ENCODE data around the gene SKIL.
"Not testable (repeated sequence)": the region's sequence is repeated elsewhere in the genome, so short reads cannot be mapped to it uniquely, and the experiment has no call there.

Gene SKIL

DNA sequence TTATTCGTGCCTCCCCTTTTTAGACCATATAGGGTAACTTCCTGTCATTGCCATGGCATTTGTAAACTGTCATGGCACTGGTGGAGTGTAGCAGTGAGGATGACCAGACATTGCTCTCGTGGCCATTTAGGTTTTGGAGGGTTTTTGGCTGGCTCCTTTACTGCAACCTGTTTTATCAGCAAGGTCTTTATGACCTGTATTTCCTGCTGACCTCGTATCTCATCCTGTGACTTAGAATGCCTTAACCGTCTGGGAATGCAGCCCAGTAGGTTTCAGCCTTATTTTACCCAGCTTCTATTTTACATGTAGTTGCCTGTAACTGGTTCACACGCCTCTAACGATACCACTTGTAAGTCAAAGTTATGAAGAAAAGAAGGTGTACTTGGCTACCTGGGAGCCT is 13.7 kb upstream of the SKIL start:
- peak overlapping the region; percentile 59 for H2BK5ac ChIP-seq (ENCODE audit: low read depth, low read length, poor library complexity)
- not testable (repeated sequence) for H4K12ac ChIP-seq (ENCODE audit: low read depth, low read length); H3K36me3 ChIP-seq (ENCODE audit: control insufficient read depth in 1 of 2, insufficient read depth in 2 of 2, low read length in 2 of 2)

GRCh38 chr3:170344971-170345370 is 12.5 kb upstream of the SKIL start:
- peaks cover 23% of the 10 kb centered on the region for H3K79me1 ChIP-seq (ENCODE audit: low read length)
- H3K9ac ChIP-seq (ENCODE audit: low read length) = no peak overlapping the region
- peaks cover 2% of the 10 kb centered on the region for H3K79me2 ChIP-seq (ENCODE audit: control insufficient read depth, insufficient read depth, low read length, poor library complexity)
- no peak overlapping the region for H3K4me2 ChIP-seq (ENCODE audit: low read length)
- no peak overlapping the region for H3K4me3 ChIP-seq (ENCODE audit: low read depth, low read length)
- no peak overlapping the region for H2AK5ac ChIP-seq (ENCODE audit: low read length)
- peaks cover 0 to 2% of the 10 kb centered on the region in 2 experiments for H3K4me1 ChIP-seq (ENCODE audit: control insufficient read depth in 1 of 2, insufficient read depth in 2 of 2, low read length in 2 of 2)
- peak overlapping the region; percentile 38 for H4K8ac ChIP-seq (ENCODE audit: low read depth, low read length)
- no peak overlapping the region for H2AFZ ChIP-seq (ENCODE audit: insufficient read depth, low read length, poor library complexity)
- peaks cover 7% of the 10 kb centered on the region for H3K9me3 ChIP-seq (ENCODE audit: insufficient read depth, low read depth, low read length)
- no peak overlapping the region for H2BK12ac ChIP-seq (ENCODE audit: low read length)
- H2BK5ac ChIP-seq (ENCODE audit: low read depth, low read length, poor library complexity) = peak overlapping the region; percentile 63
- H2BK120ac ChIP-seq (ENCODE audit: insufficient read depth, low read length, poor library complexity) = peak overlapping the region; percentile 97
- H3K27me3 ChIP-seq (ENCODE audit: insufficient read depth, low read length) = no peaks in the 10 kb centered on the region
- H4K12ac ChIP-seq (ENCODE audit: low read depth, low read length) = no peak overlapping the region
- no peak overlapping the region for H3K23ac ChIP-seq (ENCODE audit: low read length)
- no peak overlapping the region for H3K4ac ChIP-seq (ENCODE audit: low read depth, low read length)
- H3K14ac ChIP-seq (ENCODE audit: low read length) = peak overlapping the region; percentile 90
- H3K27ac ChIP-seq (ENCODE audit: low read depth, low read length) = peak overlapping the region; percentile 97
- peak overlapping the region; percentile 97 for H4K91ac ChIP-seq (ENCODE audit: low read depth, low read length)
- DNase-seq = no peak
- no CpG with 5 or more reads among the region's 4 CpGs for WGBS (ENCODE audit: extremely low coverage, insufficient coverage, insufficient read length)
- H3K36me3 ChIP-seq (ENCODE audit: control insufficient read depth in 1 of 2, insufficient read depth in 2 of 2, low read length in 2 of 2) = peaks cover 1 to 5% of the 10 kb centered on the region in 2 experiments
- H3K18ac ChIP-seq (ENCODE audit: low read length) = no peak overlapping the region

More for the DNA sequence above, 13.7 kb upstream of the SKIL start:
- not testable (repeated sequence) for H3K4me1 ChIP-seq (ENCODE audit: control insufficient read depth in 1 of 2, insufficient read depth in 2 of 2, low read length in 2 of 2); H3K4ac ChIP-seq (ENCODE audit: low read depth, low read length); H2BK12ac ChIP-seq (ENCODE audit: low read length); H3K23ac ChIP-seq (ENCODE audit: low read length); H3K27me3 ChIP-seq (ENCODE audit: insufficient read depth, low read length); H3K18ac ChIP-seq (ENCODE audit: low read length); H3K9me3 ChIP-seq (ENCODE audit: insufficient read depth, low read depth, low read length); H3K4me2 ChIP-seq (ENCODE audit: low read length); H3K79me2 ChIP-seq (ENCODE audit: control insufficient read depth, insufficient read depth, low read length, poor library complexity); H3K9ac ChIP-seq (ENCODE audit: low read length); H4K8ac ChIP-seq (ENCODE audit: low read depth, low read length); H3K4me3 ChIP-seq (ENCODE audit: low read depth, low read length); H2AK5ac ChIP-seq (ENCODE audit: low read length); H2AFZ ChIP-seq (ENCODE audit: insufficient read depth, low read length, poor library complexity); H3K14ac ChIP-seq (ENCODE audit: low read length)
- WGBS (ENCODE audit: extremely low coverage, insufficient coverage, insufficient read length) = no CpG with 5 or more reads among the region's 6 CpGs
- peak; percentile 81 to 88 for DNase-seq
- peak overlapping the region; percentile 74 for H4K91ac ChIP-seq (ENCODE audit: low read depth, low read length)
- peak overlapping the region; percentile 97 for H3K27ac ChIP-seq (ENCODE audit: low read depth, low read length)
- H3K79me1 ChIP-seq (ENCODE audit: low read length) = peaks cover 23% of the 10 kb centered on the region
- peak overlapping the region; percentile 33 for H2BK120ac ChIP-seq (ENCODE audit: insufficient read depth, low read length, poor library complexity)

GRCh38 chr3:170346481-170347392 is 10.8 kb upstream of the SKIL start:
- Histone ChIP-seq H3K79me1 (ENCODE audit: low read length) (peaks cover 27% of the 10 kb centered on the region), H4K8ac (ENCODE audit: low read depth, low read length) (no peak overlapping the region), H3K9ac (ENCODE audit: low read length) (no peak overlapping the region), H4K91ac (ENCODE audit: low read depth, low read length) (peak overlapping the region; percentile 73), H3K4ac (ENCODE audit: low read depth, low read length) (no peak overlapping the region), H2BK120ac (ENCODE audit: insufficient read depth, low read length, poor library complexity) (no peak overlapping the region), H3K79me2 (ENCODE audit: control insufficient read depth, insufficient read depth, low read length, poor library complexity) (peaks cover 2% of the 10 kb centered on the region), H3K9me3 (ENCODE audit: insufficient read depth, low read depth, low read length) (peaks cover 4% of the 10 kb centered on the region), H2AFZ (ENCODE audit: insufficient read depth, low read length, poor library complexity) (no peak overlapping the region), H3K4me2 (ENCODE audit: low read length) (no peak overlapping the region), H2BK12ac (ENCODE audit: low read length) (no peak overlapping the region), H2AK5ac (ENCODE audit: low read length) (no peak overlapping the region), H3K23ac (ENCODE audit: low read length) (no peak overlapping the region), H3K4me1 (ENCODE audit: control insufficient read depth in 1 of 2, insufficient read depth in 2 of 2, low read length in 2 of 2) (peaks cover 3 to 4% of the 10 kb centered on the region in 2 experiments), H3K27ac (ENCODE audit: low read depth, low read length) (no peak overlapping the region), H3K18ac (ENCODE audit: low read length) (no peak overlapping the region), H3K27me3 (ENCODE audit: insufficient read depth, low read length) (no peaks in the 10 kb centered on the region), H3K14ac (ENCODE audit: low read length) (no peak overlapping the region), H4K12ac (ENCODE audit: low read depth, low read length) (no peak overlapping the region), H3K4me3 (ENCODE audit: low read depth, low read length) (no peak overlapping the region), H2BK5ac (ENCODE audit: low read depth, low read length, poor library complexity) (no peak overlapping the region), H3K36me3 (ENCODE audit: control insufficient read depth in 1 of 2, insufficient read depth in 2 of 2, low read length in 2 of 2) (peaks cover 0 to 5% of the 10 kb centered on the region in 2 experiments)
- WGBS (ENCODE audit: extremely low coverage, insufficient coverage, insufficient read length) = no CpG with 5 or more reads among the region's 12 CpGs
- peak; percentile 37 to 76 for DNase-seq

- H2AK5ac ChIP-seq (ENCODE audit: low read length) = peak overlapping the region; percentile 39
- H3K23ac ChIP-seq (ENCODE audit: low read length) = no peak overlapping the region
- H3K79me2 ChIP-seq (ENCODE audit: control insufficient read depth, insufficient read depth, low read length, poor library complexity) = no peaks in the 10 kb centered on the region
- H3K4me2 ChIP-seq (ENCODE audit: low read length) = no peak overlapping the region
- peaks cover 5% of the 10 kb centered on the region in 2 experiments for H3K4me1 ChIP-seq (ENCODE audit: control insufficient read depth in 1 of 2, insufficient read depth in 2 of 2, low read length in 2 of 2)
- peaks cover 14% of the 10 kb centered on the region for H3K79me1 ChIP-seq (ENCODE audit: low read length)
- peak overlapping the region; percentile 55 for H2BK12ac ChIP-seq (ENCODE audit: low read length)
- no peaks in the 10 kb centered on the region for H3K27me3 ChIP-seq (ENCODE audit: insufficient read depth, low read length)
- H3K9ac ChIP-seq (ENCODE audit: low read length) = no peak overlapping the region
- no peaks in the 10 kb centered on the region for H3K9me3 ChIP-seq (ENCODE audit: insufficient read depth, low read depth, low read length)
- no peak overlapping the region for H3K4me3 ChIP-seq (ENCODE audit: low read depth, low read length)
- H3K4ac ChIP-seq (ENCODE audit: low read depth, low read length) = no peak overlapping the region
- DNase-seq = no peak
- no peak overlapping the region for H2AFZ ChIP-seq (ENCODE audit: insufficient read depth, low read length, poor library complexity)
- H3K36me3 ChIP-seq (ENCODE audit: control insufficient read depth in 1 of 2, insufficient read depth in 2 of 2, low read length in 2 of 2) = no peaks in the 10 kb centered on the region
- no peak overlapping the region for H3K18ac ChIP-seq (ENCODE audit: low read length)
- H4K8ac ChIP-seq (ENCODE audit: low read depth, low read length) = no peak overlapping the region
- H3K14ac ChIP-seq (ENCODE audit: low read length) = no peak overlapping the region
- H3K27ac ChIP-seq (ENCODE audit: low read depth, low read length) = no peak overlapping the region
- H2BK120ac ChIP-seq (ENCODE audit: insufficient read depth, low read length, poor library complexity) = peak overlapping the region; percentile 81
- peak overlapping the region; percentile 26 for H2BK5ac ChIP-seq (ENCODE audit: low read depth, low read length, poor library complexity)
- peak overlapping the region; percentile 51 for H4K91ac ChIP-seq (ENCODE audit: low read depth, low read length)
- no peak overlapping the region for H4K12ac ChIP-seq (ENCODE audit: low read depth, low read length)
- no CpG with 5 or more reads among the region's 8 CpGs for WGBS (ENCODE audit: extremely low coverage, insufficient coverage, insufficient read length)
Measured at GRCh38 chr3:170350515-170351413, 6.8 kb upstream of the SKIL start.

All from trophoblast cell (in vitro differentiated cells and primary cell).